HG03060 (cell line): Measurements from ENCODE around the gene ZBTB44.

Source experiments
- ATAC-seq: cut with Tn5 transposase; IDR thresholded peaks from one replicate; pipeline ENCODE4 v1.9.1; 2021; ENCODE audit warnings: low read depth, moderate number of reproducible peaks; ENCODE audit not compliant: unreplicated experiment

Gene ZBTB44

GRCh38 chr11:130180491-130180890 is 134.2 kb downstream of the ZBTB44 start:
- no peak for ATAC-seq

GRCh38 chr11:130179396-130180306 is 135.1 kb downstream of the ZBTB44 start:
- no peak for ATAC-seq

- no peak for ATAC-seq
Measured at GRCh38 chr11:130178441-130179339, 136.0 kb downstream of the ZBTB44 start.

GRCh38 chr11:130177782-130178181 is 136.9 kb downstream of the ZBTB44 start:
- ATAC-seq = no peak
